KBM-7 (cell line): Measurements from ENCODE around the gene MAP2K5.

Experiments used
- DNase-seq: peaks from one replicate; pipeline ENCODE4 v3.0.0-alpha.2; 2015
- in situ Hi-C: fragments of 300-500 bp; cut with MboI; formaldehyde crosslinking; loops from 2 replicates; pipeline ENCODE4 v1.14.3; 2020; ENCODE audit warnings: low sequenced_read_pairs, low pct_unique_long_range_greater_than_20kb, mixed read lengths

The MAP2K5 gene

GRCh38 chr15:67784856-67785430 lies 242.4 kb downstream of the MAP2K5 start:
- in situ Hi-C loops: no loop called here
- DNase-seq: no peak

GRCh38 chr15:67785431-67785830 lies 242.9 kb downstream of the MAP2K5 start:
- DNase-seq: no peak
- in situ Hi-C loops: no loop called here

GRCh38 chr15:67786646-67787045 lies 244.1 kb downstream of the MAP2K5 start:
- DNase-seq: no peak

GRCh38 chr15:67788986-67789385 lies 246.5 kb downstream of the MAP2K5 start:
- DNase-seq: no peak
- in situ Hi-C loops: no loop called here

More at GRCh38 chr15:67786646-67787045, 244.1 kb downstream of the MAP2K5 start:
- in situ Hi-C loops: no loop called here

GRCh38 chr15:67790610-67791319 lies 248.3 kb downstream of the MAP2K5 start:
- no peak for DNase-seq

GRCh38 chr15:67792250-67792942 lies 249.9 kb downstream of the MAP2K5 start:
- in situ Hi-C loops: no loop called here
- DNase-seq: no peak

More at GRCh38 chr15:67790610-67791319, 248.3 kb downstream of the MAP2K5 start:
- in situ Hi-C loops: no loop called here

GRCh38 chr15:67794832-67795574 lies 252.5 kb downstream of the MAP2K5 start:
- in situ Hi-C loops: no loop called here
- DNase-seq: peak; percentile 37

- in situ Hi-C loops: no loop called here
- no peak for DNase-seq
Observed at GRCh38 chr15:67796196-67797127, 254.0 kb downstream of the MAP2K5 start.

- DNase-seq: no peak
- in situ Hi-C loops: no loop called here
Observed at GRCh38 chr15:67799801-67800205, 257.3 kb downstream of the MAP2K5 start.

GRCh38 chr15:67801142-67801541 lies 258.6 kb downstream of the MAP2K5 start:
- in situ Hi-C loops: no loop called here

GRCh38 chr15:67801926-67802914 lies 259.7 kb downstream of the MAP2K5 start:
- in situ Hi-C loops: no loop called here
- DNase-seq: no peak

More at GRCh38 chr15:67801142-67801541, 258.6 kb downstream of the MAP2K5 start:
- no peak for DNase-seq

- DNase-seq: no peak
Observed at GRCh38 chr15:67803299-67803698, 260.8 kb downstream of the MAP2K5 start.

GRCh38 chr15:67803996-67804843 lies 261.7 kb downstream of the MAP2K5 start:
- in situ Hi-C loops: no loop called here
- DNase-seq: no peak

More at GRCh38 chr15:67803299-67803698, 260.8 kb downstream of the MAP2K5 start:
- in situ Hi-C loops: no loop called here

- in situ Hi-C loops: no loop called here
Observed at GRCh38 chr15:67805008-67805665, 262.6 kb downstream of the MAP2K5 start.

GRCh38 chr15:67805666-67806516 lies 263.4 kb downstream of the MAP2K5 start:
- in situ Hi-C loops: no loop called here
- no peak for DNase-seq

More at GRCh38 chr15:67805008-67805665, 262.6 kb downstream of the MAP2K5 start:
- no peak for DNase-seq
